Muscle of leg (tissue), 11 donors: ENCODE data around the gene PSMD1. TPM values are rescaled to one million over a fixed set of nuclear protein-coding genes. Genes with fewer than 3 reads are reported as not detected.
"Not testable (repeated sequence)": the region's sequence is repeated elsewhere in the genome, so short reads cannot be mapped to it uniquely, and the experiment has no call there.

Source experiments
- DNase-seq: peaks from one replicate; pipeline ENCODE4 v3.0.0; 2013
- H3K27ac ChIP-seq: one replicate; pipeline ENCODE4 v1.5.1; 2013; ENCODE audit warnings: mild to moderate bottlenecking, low read length, control low read depth
- H3K27me3 ChIP-seq: one replicate; pipeline ENCODE4 v1.6.1; 2013; ENCODE audit warnings: low read length; ENCODE audit not compliant: control insufficient read depth, insufficient read depth
- H3K36me3 ChIP-seq: one replicate; pipeline ENCODE4 v1.6.1; 2013; ENCODE audit warnings: low read length; ENCODE audit not compliant: control insufficient read depth, insufficient read depth
- H3K4me1 ChIP-seq: one replicate; pipeline ENCODE4 v1.6.1; 2013; ENCODE audit warnings: low read length; ENCODE audit not compliant: control insufficient read depth, insufficient read depth
- H3K4me3 ChIP-seq: one replicate; pipeline ENCODE4 v1.5.1; 2013; ENCODE audit warnings: low read length, control low read depth
- H3K9me3 ChIP-seq: replicated peaks from 2 replicates; pipeline ENCODE4 v1.6.1; 2013; ENCODE audit warnings: low read depth, low read length; ENCODE audit not compliant: control insufficient read depth
- WGBS: methylation state at CpG from one replicate; pipeline ENCODE4 v1.1.5; 2013; ENCODE audit warnings: missing lambda C conversion rate; ENCODE audit not compliant: insufficient coverage; 5-methylcytosine and 5-hydroxymethylcytosine counted together
- polyA plus RNA-seq, 8 donors: library from polyadenylated mRNA; unstranded; fragments of 120-200 nt; gene quantifications; one replicate each; pipeline versions ENCODE4 v1.2.1 to v1.2.3, GENCODE V29; 2013; ENCODE audit warnings: inconsistent platforms in 1 of 8, low replicate concordance in 1 of 8; ENCODE audit not compliant: insufficient read length in 8 of 8, insufficient read depth in 1 of 8
- total RNA-seq: library from RNA; stranded (reverse); fragments of 120-200 nt; gene quantifications from one replicate; pipeline ENCODE4 v1.2.4, GENCODE V29; 2013

PSMD1 gene
- total and polyA plus RNA-seq, 9 donors = 69.1 to 83.4 (median 77.4) TPM

- Histone ChIP-seq H3K9me3 (no peaks in the 10 kb centered on the region), H3K27me3 (peaks cover 15% of the 10 kb centered on the region), H3K27ac (no peak overlapping the region), H3K4me3 (no peak overlapping the region), H3K4me1 (no peaks in the 10 kb centered on the region), H3K36me3 (no peaks in the 10 kb centered on the region)
- WGBS = 51% methylated on average over 5 of the region's 7 CpGs
- no peak for DNase-seq
Observed at GRCh38 chr2:231015478-231015877, 41.2 kb upstream of the PSMD1 start.

GRCh38 chr2:231015926-231016325, 40.7 kb upstream of the PSMD1 start:
- no peaks in the 10 kb centered on the region for H3K36me3 ChIP-seq
- 80% methylated on average over 3 of the region's 3 CpGs for WGBS
- no peak overlapping the region for H3K27ac ChIP-seq
- H3K27me3 ChIP-seq = peaks cover 15% of the 10 kb centered on the region
- H3K9me3 ChIP-seq = no peaks in the 10 kb centered on the region
- no peak overlapping the region for H3K4me3 ChIP-seq
- no peak for DNase-seq
- H3K4me1 ChIP-seq = no peaks in the 10 kb centered on the region

GRCh38 chr2:231016566-231017230, 40.0 kb upstream of the PSMD1 start:
- no peaks in the 10 kb centered on the region for H3K4me1 ChIP-seq
- no peak overlapping the region for H3K27ac ChIP-seq
- peaks cover 15% of the 10 kb centered on the region for H3K27me3 ChIP-seq
- WGBS = 83% methylated on average over 3 of the region's 6 CpGs
- H3K36me3 ChIP-seq = no peaks in the 10 kb centered on the region
- H3K4me3 ChIP-seq = no peak overlapping the region
- DNase-seq = no peak
- H3K9me3 ChIP-seq = no peaks in the 10 kb centered on the region

GRCh38 chr2:231017231-231017598, 39.5 kb upstream of the PSMD1 start:
- no peak for DNase-seq
- peaks cover 11% of the 10 kb centered on the region for H3K27me3 ChIP-seq
- no peaks in the 10 kb centered on the region for H3K4me1 ChIP-seq
- H3K27ac ChIP-seq = no peak overlapping the region
- no peaks in the 10 kb centered on the region for H3K9me3 ChIP-seq
- H3K36me3 ChIP-seq = no peaks in the 10 kb centered on the region
- 38% methylated on average over 2 of the region's 4 CpGs for WGBS
- H3K4me3 ChIP-seq = no peak overlapping the region

GRCh38 chr2:231018184-231018583, 38.5 kb upstream of the PSMD1 start:
- Histone ChIP-seq H3K4me3 (no peak overlapping the region), H3K27ac (no peak overlapping the region), H3K4me1 (no peaks in the 10 kb centered on the region), H3K9me3 (no peaks in the 10 kb centered on the region), H3K27me3 (peaks cover 11% of the 10 kb centered on the region), H3K36me3 (no peaks in the 10 kb centered on the region)
- 91% methylated on average over 2 of the region's 3 CpGs for WGBS
- no peak for DNase-seq

- not testable (repeated sequence) for H3K27me3 ChIP-seq, DNase-seq, H3K4me3 ChIP-seq, H3K27ac ChIP-seq, H3K9me3 ChIP-seq, H3K36me3 ChIP-seq, H3K4me1 ChIP-seq
- WGBS = 100% methylated on average over 2 of the region's 3 CpGs
Observed at GRCh38 chr2:231025059-231025458, 31.6 kb upstream of the PSMD1 start.

- Histone ChIP-seq H3K4me3 (no peak overlapping the region), H3K27me3 (peaks cover 23% of the 10 kb centered on the region), H3K9me3 (no peaks in the 10 kb centered on the region), H3K4me1 (no peaks in the 10 kb centered on the region), H3K36me3 (no peaks in the 10 kb centered on the region), H3K27ac (no peak overlapping the region)
- no peak for DNase-seq
Observed at GRCh38 chr2:231028889-231029288, 27.8 kb upstream of the PSMD1 start.

GRCh38 chr2:231029563-231029962, 27.1 kb upstream of the PSMD1 start:
- Histone ChIP-seq H3K36me3 (no peaks in the 10 kb centered on the region), H3K27ac (no peak overlapping the region), H3K4me1 (no peaks in the 10 kb centered on the region), H3K9me3 (no peaks in the 10 kb centered on the region), H3K4me3 (no peak overlapping the region), H3K27me3 (peaks cover 28% of the 10 kb centered on the region)
- no peak for DNase-seq
- 94% methylated on average over 6 of the region's 9 CpGs for WGBS

GRCh38 chr2:231030725-231031124, 25.9 kb upstream of the PSMD1 start:
- H3K27me3 ChIP-seq = peaks cover 33% of the 10 kb centered on the region
- no peaks in the 10 kb centered on the region for H3K36me3 ChIP-seq
- 90% methylated on average over 2 of the region's 3 CpGs for WGBS
- H3K9me3 ChIP-seq = no peaks in the 10 kb centered on the region
- H3K4me1 ChIP-seq = no peaks in the 10 kb centered on the region
- no peak for DNase-seq
- H3K4me3 ChIP-seq = no peak overlapping the region
- no peak overlapping the region for H3K27ac ChIP-seq

- Histone ChIP-seq H3K9me3 (no peaks in the 10 kb centered on the region), H3K36me3 (no peaks in the 10 kb centered on the region), H3K27ac (no peak overlapping the region), H3K27me3 (peaks cover 48% of the 10 kb centered on the region), H3K4me1 (no peaks in the 10 kb centered on the region), H3K4me3 (no peak overlapping the region)
- DNase-seq = no peak
- WGBS = 63% methylated on average over 3 of the region's 5 CpGs
Observed at GRCh38 chr2:231032575-231033140, 24.0 kb upstream of the PSMD1 start.
